Left hindlimb (tissue), 1 donor: ENCODE measurements around the gene SF3B2.
A peak's percentile ranks its signal among the peaks of the same experiment; 100 is the strongest.
"Not testable (repeated sequence)": the region's sequence is repeated elsewhere in the genome, so short reads cannot be mapped to it uniquely, and the experiment has no call there.

Experiments
- DNase-seq: peaks from one replicate; pipeline ENCODE4 v3.0.0-alpha.2; 2018

The SF3B2 gene

GRCh38 chr11:66051766-66052663, at the start of gene SF3B2:
SF3B2 (plus strand) TSS chr11:66052364; CDS start chr11:66052385, 21 bp downstream.
- peak; percentile 98 for DNase-seq

- DNase-seq = peak; percentile 57
Observed at GRCh38 chr11:66002648-66003225, 49.4 kb upstream of the SF3B2 start.

- DNase-seq = no peak
Observed at GRCh38 chr11:66003291-66003690, 48.9 kb upstream of the SF3B2 start.

GRCh38 chr11:66004186-66004585, 48.0 kb upstream of the SF3B2 start:
- no peak for DNase-seq

GRCh38 chr11:66006134-66006890, 45.9 kb upstream of the SF3B2 start:
- no peak for DNase-seq

- no peak for DNase-seq
Observed at GRCh38 chr11:66006891-66007176, 45.3 kb upstream of the SF3B2 start.

GRCh38 chr11:66007201-66007634, 44.9 kb upstream of the SF3B2 start:
- no peak for DNase-seq

- DNase-seq = no peak
Observed at GRCh38 chr11:66008095-66008467, 44.1 kb upstream of the SF3B2 start.

- DNase-seq = no peak
Observed at GRCh38 chr11:66008468-66009101, 43.6 kb upstream of the SF3B2 start.

GRCh38 chr11:66010036-66010435, 42.1 kb upstream of the SF3B2 start:
- not testable (repeated sequence) for DNase-seq

GRCh38 chr11:66011239-66011784, 40.9 kb upstream of the SF3B2 start:
- DNase-seq = no peak

GRCh38 chr11:66011785-66012303, 40.3 kb upstream of the SF3B2 start, which contains the start of gene CST6:
CST6 (plus strand) TSS chr11:66012008; CDS start chr11:66012045, 37 bp downstream.
- no peak for DNase-seq

- no peak for DNase-seq
Observed at GRCh38 chr11:66012371-66012945, 39.7 kb upstream of the SF3B2 start.

- DNase-seq = no peak
Observed at GRCh38 chr11:66012946-66013761, 39.0 kb upstream of the SF3B2 start.

GRCh38 chr11:66013762-66014100, 38.4 kb upstream of the SF3B2 start:
- DNase-seq = no peak

- no peak for DNase-seq
Observed at GRCh38 chr11:66014804-66015453, 37.2 kb upstream of the SF3B2 start.

GRCh38 chr11:66015454-66015881, 36.7 kb upstream of the SF3B2 start:
- no peak for DNase-seq

- DNase-seq = no peak
Observed at GRCh38 chr11:66015936-66016792, 36.0 kb upstream of the SF3B2 start.

GRCh38 chr11:66016793-66017177, 35.4 kb upstream of the SF3B2 start:
- DNase-seq = no peak

- no peak for DNase-seq
Observed at GRCh38 chr11:66017321-66017720, 34.8 kb upstream of the SF3B2 start.
